Measurements from ENCODE around the gene GRID1.

Gene GRID1

GRCh38 chr10:86003201-86003621 is 363.4 kb downstream of the GRID1 start:
- H3K4me3 ChIP-seq (ENCODE audit: low read depth, low read length) = no peak overlapping the region
- no peak for DNase-seq (ENCODE audit: low read depth)
- TF ChIP-seq CTCF (IDR thresholded peaks at IDR 0.05; ENCODE audit: control insufficient read depth, extremely low read depth, insufficient read depth) = no peak

- TF ChIP-seq CTCF (IDR thresholded peaks at IDR 0.05; ENCODE audit: control insufficient read depth, extremely low read depth, insufficient read depth) = no peak
- H3K4me3 ChIP-seq (ENCODE audit: low read depth, low read length) = no peak overlapping the region
- no peak for DNase-seq (ENCODE audit: low read depth)
Observed at GRCh38 chr10:86001521-86001920, 365.1 kb downstream of the GRID1 start.

GRCh38 chr10:85997544-85997943 is 369.1 kb downstream of the GRID1 start:
- no peak overlapping the region for H3K4me3 ChIP-seq (ENCODE audit: low read depth, low read length)
- no peak for TF ChIP-seq CTCF (IDR thresholded peaks at IDR 0.05; ENCODE audit: control insufficient read depth, extremely low read depth, insufficient read depth)
- no peak for DNase-seq (ENCODE audit: low read depth)

- no peak for DNase-seq (ENCODE audit: low read depth)
- peak; percentile 50 for TF ChIP-seq CTCF (IDR thresholded peaks at IDR 0.05; ENCODE audit: control insufficient read depth, extremely low read depth, insufficient read depth)
- no peak overlapping the region for H3K4me3 ChIP-seq (ENCODE audit: low read depth, low read length)
Observed at GRCh38 chr10:85995791-85996190, 370.8 kb downstream of the GRID1 start.

- no peak for TF ChIP-seq CTCF (IDR thresholded peaks at IDR 0.05; ENCODE audit: control insufficient read depth, extremely low read depth, insufficient read depth)
- H3K4me3 ChIP-seq (ENCODE audit: low read depth, low read length) = no peak overlapping the region
- no peak for DNase-seq (ENCODE audit: low read depth)
Observed at GRCh38 chr10:85993840-85994507, 372.6 kb downstream of the GRID1 start.

- TF ChIP-seq CTCF (IDR thresholded peaks at IDR 0.05; ENCODE audit: control insufficient read depth, extremely low read depth, insufficient read depth) = no peak
- no peak for DNase-seq (ENCODE audit: low read depth)
- H3K4me3 ChIP-seq (ENCODE audit: low read depth, low read length) = no peak overlapping the region
Observed at GRCh38 chr10:85993140-85993539, 373.5 kb downstream of the GRID1 start.

- no peak for DNase-seq (ENCODE audit: low read depth)
- TF ChIP-seq CTCF (IDR thresholded peaks at IDR 0.05; ENCODE audit: control insufficient read depth, extremely low read depth, insufficient read depth) = no peak
- no peak overlapping the region for H3K4me3 ChIP-seq (ENCODE audit: low read depth, low read length)
Observed at GRCh38 chr10:85992324-85992723, 374.3 kb downstream of the GRID1 start.
